HCT116 (cell line): Measurements from ENCODE around the gene LGALS3. TPM values are rescaled to one million over a fixed set of nuclear protein-coding genes. Genes with fewer than 3 reads are reported as not detected.

Source experiments
- ATAC-seq: fragments of 200-7000 bp; cut with Tn5 transposase; 2 replicates; pipeline ENCODE4 v1.9.1; 2020; ENCODE audit warnings: mild to moderate bottlenecking, moderate library complexity
- BruUV-seq: library from RNA; stranded (reverse); fragments of 400-500 nt; replicated peaks from 2 replicates; lab custom pipeline; 2021; lab: Mats Ljungman, UMichigan
- CTCF ChIA-PET: fragments of 300-600 bp; sonication (Branson Sonifier 250); formaldehyde crosslinking; loops from one replicate; lab custom pipeline; 2021; ENCODE audit warnings: antibody characterized with exemption; lab: Charles Lee
- POLR2A ChIA-PET: fragments of 300-600, 350-600 bp; sonication (Branson Sonifier 250); formaldehyde crosslinking; loops from one replicate; lab custom pipeline; 2021; ENCODE audit warnings: antibody characterized with exemption; lab: Charles Lee
- RAD21 ChIA-PET, 2 experiments: fragments of 300-600 bp; sonication (Branson Sonifier 250); formaldehyde crosslinking; loops; one replicate each; lab custom pipeline; 2023; ENCODE audit warnings: low total read pairs in 2 of 2; ENCODE audit not compliant: uncharacterized antibody in 2 of 2, unreplicated experiment in 2 of 2, low non-redundant PET in 1 of 2; lab: Charles Lee
- DNase-seq: peaks from one replicate; pipeline ENCODE4 v3.0.0-alpha.2; 2010; ENCODE audit warnings: low read depth, low spot score
- H2AFZ ChIP-seq: fragments of 200-600 bp; shearing (Covaris generic), sonication (generic); 2 replicates; pipeline ENCODE4 v1.6.1; 2017; ENCODE audit warnings: low read depth, mixed run types, mixed read lengths, antibody characterized with exemption, low read length; ENCODE audit not compliant: poor library complexity, severe bottlenecking
- H3K27ac ChIP-seq: 2 replicates; pipeline ENCODE4 v1.5.1; 2012; ENCODE audit warnings: low read depth, low read length
- H3K27me3 ChIP-seq: fragments of 200-600 bp; sonication (generic); 2 replicates; pipeline ENCODE4 v1.6.1; 2016; ENCODE audit warnings: mixed run types, low read length, mixed read lengths; ENCODE audit not compliant: insufficient read depth
- H3K36me3 ChIP-seq, 2 experiments: fragments of 200-500 bp in 1 of 2; fragments of 200-600 bp in 1 of 2; sonication (Bioruptor generic) in 1 of 2; sonication (generic) in 1 of 2; 2 replicates each; pipeline versions ENCODE4 v1.5.1 to v1.6.1; 2014 to 2016; ENCODE audit warnings: low read length in 2 of 2, inconsistent platforms in 1 of 2, mixed read lengths in 1 of 2, mixed run types in 1 of 2; ENCODE audit not compliant: insufficient read depth in 2 of 2, control insufficient read depth in 1 of 2
- H3K4me1 ChIP-seq, 2 experiments: fragments of 200-600 bp in 1 of 2; sonication (generic) in 1 of 2; 2 replicates each; pipeline versions ENCODE4 v1.5.1 to v1.6.1; 2012 to 2017; ENCODE audit warnings: low read length in 2 of 2, inconsistent platforms in 1 of 2, mild to moderate bottlenecking in 1 of 2, mixed read lengths in 1 of 2, mixed run types in 1 of 2, moderate library complexity in 1 of 2; ENCODE audit not compliant: insufficient read depth in 2 of 2, control insufficient read depth in 1 of 2
- H3K4me2 ChIP-seq: fragments of 200-600 bp; sonication (generic); 2 replicates; pipeline ENCODE4 v1.6.1; 2017; ENCODE audit warnings: mixed run types, low read length, mixed read lengths
- H3K4me3 ChIP-seq, 2 experiments: fragments of 200-600 bp in 1 of 2; sonication (generic) in 1 of 2; replicated peaks in 1 of 2; 2 replicates each; pipeline ENCODE4 v1.5.1; 2011 to 2016; ENCODE audit warnings: low read length in 2 of 2, control low read depth in 1 of 2, low read depth in 1 of 2, mild to moderate bottlenecking in 1 of 2, mixed read lengths in 1 of 2, mixed run types in 1 of 2
- H3K79me2 ChIP-seq: fragments of 200-600 bp; sonication (generic); 2 replicates; pipeline ENCODE4 v1.6.1; 2017; ENCODE audit warnings: mild to moderate bottlenecking, mixed run types, low read length, moderate library complexity, mixed read lengths; ENCODE audit not compliant: insufficient read depth
- H3K9ac ChIP-seq: fragments of 200-600 bp; sonication (generic); 2 replicates; pipeline ENCODE4 v1.6.1; 2016; ENCODE audit warnings: low read length, mixed read lengths
- H3K9me2 ChIP-seq: fragments of 200-600 bp; sonication (generic), shearing (Covaris generic); 2 replicates; pipeline ENCODE4 v1.6.1; 2017; ENCODE audit warnings: mixed run types, mild to moderate bottlenecking, moderate library complexity; ENCODE audit not compliant: insufficient read depth
- H3K9me3 ChIP-seq, 2 experiments: fragments of 200-500 bp in 1 of 2; fragments of 200-600 bp in 1 of 2; sonication (Bioruptor generic) in 1 of 2; sonication (generic) in 1 of 2; 2 replicates each; pipeline ENCODE4 v1.6.1; 2014 to 2017; ENCODE audit warnings: low read length in 2 of 2, mixed read lengths in 2 of 2, inconsistent platforms in 1 of 2, low read depth in 1 of 2, mild to moderate bottlenecking in 1 of 2, mixed run types in 1 of 2, moderate library complexity in 1 of 2; ENCODE audit not compliant: control insufficient read depth in 1 of 2, insufficient read depth in 1 of 2
- H4K20me1 ChIP-seq: fragments of 200-600 bp; sonication (generic), shearing (Covaris generic); 2 replicates; pipeline ENCODE4 v1.6.1; 2017; ENCODE audit warnings: mixed run types, mild to moderate bottlenecking, moderate library complexity; ENCODE audit not compliant: insufficient read depth
- ATF3 ChIP-seq: IDR thresholded peaks from 2 replicates; pipeline ENCODE4 v1.6.1; 2012
- CTCF ChIP-seq, 3 experiments: fragments of 200-600 bp in 1 of 3; sonication (generic) in 1 of 3; IDR thresholded peaks in 2 of 3; conservative IDR thresholded peaks in 1 of 3; 2 replicates each; pipeline ENCODE4 v1.5.1; 2012 to 2017; ENCODE audit warnings: low read depth in 2 of 3, low read length in 2 of 3, antibody characterized with exemption in 1 of 3, borderline replicate concordance in 1 of 3, control low read depth in 1 of 3, mild to moderate bottlenecking in 1 of 3, mixed read lengths in 1 of 3, mixed run types in 1 of 3, moderate library complexity in 1 of 3; ENCODE audit not compliant: insufficient read depth in 1 of 3
- EZH2 ChIP-seq: fragments of 200-600 bp; sonication (generic); IDR thresholded peaks from 2 replicates; pipeline ENCODE4 v1.6.1; 2017; ENCODE audit warnings: antibody characterized with exemption, mixed run types
- POLR2AphosphoS5 ChIP-seq: IDR thresholded peaks from 2 replicates; pipeline ENCODE4 v1.6.1; 2011; ENCODE audit warnings: mild to moderate bottlenecking, low read depth, low read length, moderate library complexity
- YY1 ChIP-seq: IDR thresholded peaks from 2 replicates; pipeline ENCODE4 v1.6.1; 2011; ENCODE audit warnings: low read length, low read depth, moderate library complexity, mild to moderate bottlenecking; ENCODE audit not compliant: insufficient replicate concordance; ENCODE audit errors: extremely low read depth
- intact Hi-C: fragments of 100-400 bp; cut with micrococcal nuclease; formaldehyde crosslinking; loops from 2 replicates; pipeline ENCODE4 v1.10.0; 2022
- total RNA-seq: library from RNA; stranded (reverse); gene quantifications from one replicate; pipeline ENCODE4 v1.2.1, GENCODE V29; 2021; ENCODE audit not compliant: unreplicated experiment

Gene LGALS3
- total RNA-seq, 1 experiment from 2014 or later: 86.1 TPM

GRCh38 chr14:55084401-55085059 lies 44.5 kb upstream of the LGALS3 start:
- BruUV-seq: no TSS peak
- Histone ChIP-seq H4K20me1 (no peaks in the 10 kb centered on the region), H2AFZ (no peak overlapping the region), H3K4me1 (peaks cover 0 to 13% of the 10 kb centered on the region in 2 experiments; a peak in 3 of 4 replicates), H3K4me2 (no peak overlapping the region), H3K27me3 (no peaks in the 10 kb centered on the region), H3K9me3 (no peaks in the 10 kb centered on the region), H3K79me2 (no peaks in the 10 kb centered on the region), H3K27ac (no peak overlapping the region), H3K9ac (no peak overlapping the region), H3K9me2 (no peaks in the 10 kb centered on the region), H3K4me3 (no peak overlapping the region), H3K36me3 (no peaks in the 10 kb centered on the region)
- intact Hi-C loops: loop anchor here (5.0 to 10.0 kb wide), 2 partner anchors 63 to 270 kb away; no protein-coding TSS in a partner anchor
- no peak for ATAC-seq
- ChIA-PET POLR2A (interaction anchor here (1.3 kb wide), 1 partner anchor 18 kb away, joined by 3 read pairs; no protein-coding TSS in a partner anchor), RAD21 (interaction anchor here in 1 of 2 experiments (0.7 kb wide), 1 partner anchor 76 kb away, joined by 4 read pairs; no protein-coding TSS in a partner anchor), CTCF (interaction anchor here (1.4 kb wide), 1 partner anchor 76 kb away, joined by 4 read pairs; no protein-coding TSS in a partner anchor)
- no peak for DNase-seq
- TF ChIP-seq CTCF (IDR thresholded peaks at IDR 0.05 in 2 of 3, conservative IDR thresholded peaks at IDR 0.05 in 1 of 3; ENCODE audit: borderline replicate concordance in 1 of 3, insufficient read depth in 1 of 3, low read depth in 2 of 3, low read length in 2 of 3) (no peak), POLR2AphosphoS5 (no peak), EZH2 (no peak), YY1 (no peak), ATF3 (no peak)
